ENCODE data around the gene ARHGAP31.
A peak's percentile ranks its signal among the peaks of the same experiment; 100 is the strongest.

ARHGAP31 gene

GRCh38 chr3:119453822-119454221 lies 159.6 kb downstream of the ARHGAP31 start:
- DNase-seq: no peak

GRCh38 chr3:119456469-119456868 lies 162.3 kb downstream of the ARHGAP31 start:
- DNase-seq: no peak

- DNase-seq: no peak
Observed at GRCh38 chr3:119457246-119457645, 163.1 kb downstream of the ARHGAP31 start.

DNA sequence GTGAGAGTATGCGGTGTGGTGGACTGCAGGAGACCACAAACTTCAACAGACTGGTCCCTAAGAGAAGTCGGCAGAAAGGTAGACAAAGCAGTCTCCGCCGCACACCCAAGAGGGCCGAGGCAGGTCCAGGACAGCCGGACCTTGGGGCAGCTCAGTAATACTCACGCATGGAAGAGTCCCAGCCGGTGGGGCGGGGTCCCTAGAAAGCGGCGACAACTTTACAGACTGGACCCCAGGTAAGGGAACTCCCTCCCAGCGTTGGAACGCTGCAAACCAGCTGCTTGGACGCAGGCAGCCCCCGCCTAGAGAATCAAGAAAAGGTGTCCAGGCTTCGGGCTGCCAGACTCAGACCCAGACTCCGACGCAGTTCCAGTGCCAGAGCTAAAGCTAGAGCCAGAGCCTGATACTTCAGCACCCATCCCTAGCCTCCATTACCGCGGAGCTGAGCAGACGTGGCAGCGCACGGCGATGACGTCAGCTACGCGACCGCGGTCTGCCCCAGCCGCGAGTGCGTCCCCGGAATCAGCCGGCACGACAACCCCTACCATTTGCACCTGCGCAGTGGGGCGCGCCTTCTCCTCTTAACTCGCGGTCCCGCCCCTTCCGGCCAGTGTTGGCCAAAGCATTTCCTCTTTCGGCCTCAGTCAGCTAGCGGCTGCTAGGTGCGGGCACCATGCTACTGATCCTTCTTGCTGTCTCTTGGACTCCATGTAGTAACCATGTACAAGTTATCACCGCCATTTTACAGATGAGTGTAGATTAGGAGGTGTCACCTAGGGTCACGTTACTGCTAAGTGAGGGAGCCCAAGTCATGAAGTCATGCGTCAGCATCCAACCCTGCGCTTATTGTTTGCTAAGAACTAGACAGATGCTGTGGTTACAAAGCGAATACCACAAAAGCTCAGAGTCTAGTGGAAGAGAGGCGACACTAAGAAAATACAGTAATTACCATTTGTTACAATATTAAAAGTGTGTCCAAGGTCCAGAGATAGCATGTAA lies 169.3 kb downstream of the ARHGAP31 start, which contains the start of gene TMEM39A:
Gene TMEM39A (minus strand): TSS at position 445 of the 999 bp plus-strand sequence. CDS start 1,541 bp downstream, outside the sequence.
- DNase-seq: peak; percentile 100

GRCh38 chr3:119468041-119468440 lies 173.9 kb downstream of the ARHGAP31 start:
- DNase-seq: no peak

DNA sequence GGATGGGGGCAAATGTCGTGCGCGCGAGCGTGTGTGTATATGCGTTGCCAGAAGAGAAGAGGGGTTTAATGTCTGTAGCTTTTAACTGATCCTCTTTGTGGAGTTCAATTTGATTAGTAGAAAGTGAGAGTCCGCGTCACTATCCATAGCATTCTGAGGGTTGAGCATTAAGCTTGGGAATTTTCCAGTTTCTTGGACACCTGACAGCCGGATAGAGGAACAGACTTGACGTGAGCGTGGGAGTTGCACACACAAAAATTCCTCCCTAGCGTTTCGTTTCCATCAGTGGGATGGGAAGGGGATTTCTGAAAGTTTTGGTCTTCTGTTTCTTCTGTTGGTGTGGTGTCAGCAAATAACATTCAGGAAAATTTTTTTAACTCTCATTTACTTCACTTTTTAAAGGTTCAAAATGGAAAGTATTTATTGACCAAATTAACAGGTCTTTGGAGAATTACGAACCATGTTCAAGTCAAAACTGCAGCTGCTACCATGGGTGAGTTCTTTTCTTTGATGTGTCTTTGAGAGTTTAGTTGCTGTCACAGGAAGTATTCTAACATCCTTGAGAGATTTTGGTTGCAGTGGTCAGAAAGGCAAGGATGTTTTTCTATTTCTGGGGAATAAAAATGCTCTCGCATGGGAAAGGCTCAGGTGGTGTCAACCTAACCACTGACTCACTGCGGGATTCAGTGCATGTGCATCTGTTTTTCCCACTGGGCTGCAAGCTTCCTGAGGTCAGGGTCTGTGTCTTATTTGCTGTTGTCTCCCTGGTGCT lies 175.4 kb downstream of the ARHGAP31 start:
- DNase-seq: no peak

All from activated CD4-positive, CD25-positive, alpha-beta regulatory T cell treated with anti-CD3 and anti-CD28 coated beads, Interleukin-2, amount 50 U/mL, for 72 hours (primary cell).